HCT116 (cell line): Measurements from ENCODE around the gene CHST11. TPM values are rescaled to one million over a fixed set of nuclear protein-coding genes. Genes with fewer than 3 reads are reported as not detected.

Source experiments
- ATAC-seq: fragments of 200-7000 bp; cut with Tn5 transposase; 2 replicates; pipeline ENCODE4 v1.9.1; 2020; ENCODE audit warnings: mild to moderate bottlenecking, moderate library complexity
- BruUV-seq: library from RNA; stranded (reverse); fragments of 400-500 nt; replicated peaks from 2 replicates; lab custom pipeline; 2021; lab: Mats Ljungman, UMichigan
- CTCF ChIA-PET: fragments of 300-600 bp; sonication (Branson Sonifier 250); formaldehyde crosslinking; loops from one replicate; lab custom pipeline; 2021; ENCODE audit warnings: antibody characterized with exemption; lab: Charles Lee
- POLR2A ChIA-PET: fragments of 300-600, 350-600 bp; sonication (Branson Sonifier 250); formaldehyde crosslinking; loops from one replicate; lab custom pipeline; 2021; ENCODE audit warnings: antibody characterized with exemption; lab: Charles Lee
- RAD21 ChIA-PET, 2 experiments: fragments of 300-600 bp; sonication (Branson Sonifier 250); formaldehyde crosslinking; loops; one replicate each; lab custom pipeline; 2023; ENCODE audit warnings: low total read pairs in 2 of 2; ENCODE audit not compliant: uncharacterized antibody in 2 of 2, unreplicated experiment in 2 of 2, low non-redundant PET in 1 of 2; lab: Charles Lee
- DNase-seq: peaks from one replicate; pipeline ENCODE4 v3.0.0-alpha.2; 2010; ENCODE audit warnings: low read depth, low spot score
- H2AFZ ChIP-seq: fragments of 200-600 bp; shearing (Covaris generic), sonication (generic); 2 replicates; pipeline ENCODE4 v1.6.1; 2017; ENCODE audit warnings: low read depth, mixed run types, mixed read lengths, antibody characterized with exemption, low read length; ENCODE audit not compliant: poor library complexity, severe bottlenecking
- H3K27ac ChIP-seq: 2 replicates; pipeline ENCODE4 v1.5.1; 2012; ENCODE audit warnings: low read depth, low read length
- H3K27me3 ChIP-seq: fragments of 200-600 bp; sonication (generic); 2 replicates; pipeline ENCODE4 v1.6.1; 2016; ENCODE audit warnings: mixed run types, low read length, mixed read lengths; ENCODE audit not compliant: insufficient read depth
- H3K36me3 ChIP-seq, 2 experiments: fragments of 200-500 bp in 1 of 2; fragments of 200-600 bp in 1 of 2; sonication (Bioruptor generic) in 1 of 2; sonication (generic) in 1 of 2; 2 replicates each; pipeline versions ENCODE4 v1.5.1 to v1.6.1; 2014 to 2016; ENCODE audit warnings: low read length in 2 of 2, inconsistent platforms in 1 of 2, mixed read lengths in 1 of 2, mixed run types in 1 of 2; ENCODE audit not compliant: insufficient read depth in 2 of 2, control insufficient read depth in 1 of 2
- H3K4me1 ChIP-seq, 2 experiments: fragments of 200-600 bp in 1 of 2; sonication (generic) in 1 of 2; 2 replicates each; pipeline versions ENCODE4 v1.5.1 to v1.6.1; 2012 to 2017; ENCODE audit warnings: low read length in 2 of 2, inconsistent platforms in 1 of 2, mild to moderate bottlenecking in 1 of 2, mixed read lengths in 1 of 2, mixed run types in 1 of 2, moderate library complexity in 1 of 2; ENCODE audit not compliant: insufficient read depth in 2 of 2, control insufficient read depth in 1 of 2
- H3K4me2 ChIP-seq: fragments of 200-600 bp; sonication (generic); 2 replicates; pipeline ENCODE4 v1.6.1; 2017; ENCODE audit warnings: mixed run types, low read length, mixed read lengths
- H3K4me3 ChIP-seq, 2 experiments: fragments of 200-600 bp in 1 of 2; sonication (generic) in 1 of 2; replicated peaks in 1 of 2; 2 replicates each; pipeline ENCODE4 v1.5.1; 2011 to 2016; ENCODE audit warnings: low read length in 2 of 2, control low read depth in 1 of 2, low read depth in 1 of 2, mild to moderate bottlenecking in 1 of 2, mixed read lengths in 1 of 2, mixed run types in 1 of 2
- H3K79me2 ChIP-seq: fragments of 200-600 bp; sonication (generic); 2 replicates; pipeline ENCODE4 v1.6.1; 2017; ENCODE audit warnings: mild to moderate bottlenecking, mixed run types, low read length, moderate library complexity, mixed read lengths; ENCODE audit not compliant: insufficient read depth
- H3K9ac ChIP-seq: fragments of 200-600 bp; sonication (generic); 2 replicates; pipeline ENCODE4 v1.6.1; 2016; ENCODE audit warnings: low read length, mixed read lengths
- H3K9me2 ChIP-seq: fragments of 200-600 bp; sonication (generic), shearing (Covaris generic); 2 replicates; pipeline ENCODE4 v1.6.1; 2017; ENCODE audit warnings: mixed run types, mild to moderate bottlenecking, moderate library complexity; ENCODE audit not compliant: insufficient read depth
- H3K9me3 ChIP-seq, 2 experiments: fragments of 200-500 bp in 1 of 2; fragments of 200-600 bp in 1 of 2; sonication (Bioruptor generic) in 1 of 2; sonication (generic) in 1 of 2; 2 replicates each; pipeline ENCODE4 v1.6.1; 2014 to 2017; ENCODE audit warnings: low read length in 2 of 2, mixed read lengths in 2 of 2, inconsistent platforms in 1 of 2, low read depth in 1 of 2, mild to moderate bottlenecking in 1 of 2, mixed run types in 1 of 2, moderate library complexity in 1 of 2; ENCODE audit not compliant: control insufficient read depth in 1 of 2, insufficient read depth in 1 of 2
- H4K20me1 ChIP-seq: fragments of 200-600 bp; sonication (generic), shearing (Covaris generic); 2 replicates; pipeline ENCODE4 v1.6.1; 2017; ENCODE audit warnings: mixed run types, mild to moderate bottlenecking, moderate library complexity; ENCODE audit not compliant: insufficient read depth
- ATF3 ChIP-seq: IDR thresholded peaks from 2 replicates; pipeline ENCODE4 v1.6.1; 2012
- CBX3 ChIP-seq: IDR thresholded peaks from 2 replicates; pipeline ENCODE4 v1.6.1; 2012; ENCODE audit warnings: low read depth
- EGR1 ChIP-seq: IDR thresholded peaks from 2 replicates; pipeline ENCODE4 v1.6.1; 2012; ENCODE audit warnings: low read depth
- EZH2 ChIP-seq: fragments of 200-600 bp; sonication (generic); IDR thresholded peaks from 2 replicates; pipeline ENCODE4 v1.6.1; 2017; ENCODE audit warnings: antibody characterized with exemption, mixed run types
- EZH2phosphoT487 ChIP-seq: fragments of 200-600 bp; IDR thresholded peaks from 2 replicates; pipeline ENCODE4 v1.6.1; 2018; ENCODE audit warnings: antibody characterized with exemption, borderline replicate concordance
- FOSL1 ChIP-seq: IDR thresholded peaks from 2 replicates; pipeline ENCODE4 v1.6.1; 2012; ENCODE audit warnings: low read depth
- JUND ChIP-seq: IDR thresholded peaks from 2 replicates; pipeline ENCODE4 v1.6.1; 2012
- MAX ChIP-seq: IDR thresholded peaks from 2 replicates; pipeline ENCODE4 v1.6.1; 2012
- POLR2A ChIP-seq: IDR thresholded peaks from 2 replicates; pipeline ENCODE4 v1.7.0; 2011; ENCODE audit warnings: borderline replicate concordance; ENCODE audit not compliant: insufficient read depth, insufficient read length; ENCODE audit errors: extremely low read depth
- POLR2AphosphoS5 ChIP-seq: IDR thresholded peaks from 2 replicates; pipeline ENCODE4 v1.6.1; 2011; ENCODE audit warnings: mild to moderate bottlenecking, low read depth, low read length, moderate library complexity
- REST ChIP-seq: IDR thresholded peaks from 2 replicates; pipeline ENCODE4 v1.6.1; 2012; ENCODE audit warnings: low read depth
- SRF ChIP-seq: IDR thresholded peaks from 2 replicates; pipeline ENCODE4 v1.6.1; 2012; ENCODE audit warnings: low read depth
- TCF7L2 ChIP-seq: IDR thresholded peaks from 2 replicates; pipeline ENCODE4 v1.7.0; 2011; ENCODE audit warnings: borderline replicate concordance, inconsistent platforms; ENCODE audit not compliant: insufficient read depth, insufficient read length; ENCODE audit errors: extremely low read depth
- ZBTB33 ChIP-seq: IDR thresholded peaks from 2 replicates; pipeline ENCODE4 v1.6.1; 2011; ENCODE audit warnings: mild to moderate bottlenecking, low read length, moderate library complexity; ENCODE audit not compliant: insufficient replicate concordance; ENCODE audit errors: extremely low read depth
- ZFX ChIP-seq: fragments of 450-650 bp; IDR thresholded peaks from 2 replicates; pipeline ENCODE4 v1.6.1; 2017
- intact Hi-C: fragments of 100-400 bp; cut with micrococcal nuclease; formaldehyde crosslinking; loops from 2 replicates; pipeline ENCODE4 v1.10.0; 2022
- total RNA-seq: library from RNA; stranded (reverse); gene quantifications from one replicate; pipeline ENCODE4 v1.2.1, GENCODE V29; 2021; ENCODE audit not compliant: unreplicated experiment

CHST11 gene
- total RNA-seq, 1 experiment from 2014 or later: 10.1 TPM

GRCh38 chr12:104507672-104508071, 50.9 kb downstream of the CHST11 start:
- ATAC-seq: peak; percentile 44
- H3K9ac ChIP-seq: no peak overlapping the region
- BruUV-seq: no TSS peak
- CTCF ChIA-PET: no interaction called here
- H3K9me2 ChIP-seq: no peaks in the 10 kb centered on the region
- H3K9me3 ChIP-seq: no peaks in the 10 kb centered on the region
- no peaks in the 10 kb centered on the region for H3K79me2 ChIP-seq
- intact Hi-C loops: no loop called here
- no peak for TF ChIP-seq JUND
- no peak for TF ChIP-seq ZFX
- TF ChIP-seq MAX: no peak
- no peak for TF ChIP-seq SRF
- TF ChIP-seq POLR2A: no peak
- TF ChIP-seq EGR1: no peak
- TF ChIP-seq, all 23 proteins: peak for 0
- Histone ChIP-seq H3K4me2 (no peak overlapping the region), H3K4me1 (no peaks in the 10 kb centered on the region), H3K27ac (no peak overlapping the region), H3K4me3 (no peak overlapping the region), H3K27me3 (no peaks in the 10 kb centered on the region), H4K20me1 (no peaks in the 10 kb centered on the region), H2AFZ (no peak overlapping the region), H3K36me3 (no peaks in the 10 kb centered on the region)
- DNase-seq: no peak
- RAD21 ChIA-PET: no interaction called here
- POLR2A ChIA-PET: no interaction called here

- no peak overlapping the region for H3K4me3 ChIP-seq
- no peaks in the 10 kb centered on the region for H3K9me3 ChIP-seq
- ChIA-PET CTCF (no interaction called here), RAD21 (no interaction called here), POLR2A (no interaction called here)
- H4K20me1 ChIP-seq: no peaks in the 10 kb centered on the region
- H3K9me2 ChIP-seq: no peaks in the 10 kb centered on the region
- H2AFZ ChIP-seq: no peak overlapping the region
- DNase-seq: no peak
- no peak for ATAC-seq
- H3K27me3 ChIP-seq: no peaks in the 10 kb centered on the region
- H3K9ac ChIP-seq: no peak overlapping the region
- no peaks in the 10 kb centered on the region for H3K79me2 ChIP-seq
- intact Hi-C loops: no loop called here
- H3K27ac ChIP-seq: no peak overlapping the region
- H3K4me1 ChIP-seq: 0 out of 4 replicates have a peak, but pooled peaks cover 0 to 3% of the 10 kb centered on the region in 2 experiments
- no peak overlapping the region for H3K4me2 ChIP-seq
- BruUV-seq: no TSS peak
- no peaks in the 10 kb centered on the region for H3K36me3 ChIP-seq
- TF ChIP-seq ZBTB33 (no peak), EZH2 (no peak), SRF (no peak), CBX3 (no peak), REST (no peak), TCF7L2 (no peak), FOSL1 (no peak), EZH2phosphoT487 (no peak), ATF3 (no peak), POLR2AphosphoS5 (no peak)
Observed at GRCh38 chr12:104508752-104509446, 52.2 kb downstream of the CHST11 start.
